HEK293 (cell line): Measurements from ENCODE around the gene SLC25A39.

Experiments used
- CTCF ChIA-PET: fragments of 350-600 bp; formaldehyde crosslinking; extraction: SDS; loops from one replicate; lab custom pipeline; 2021; ENCODE audit warnings: antibody characterized with exemption; lab: Yijun Ruan, JAX
- POLR2A ChIA-PET: fragments of 300-600 bp; formaldehyde crosslinking; extraction: SDS; loops from one replicate; lab custom pipeline; 2020; ENCODE audit warnings: antibody characterized with exemption, inconsistent platforms; lab: Yijun Ruan, JAX
- H3K27ac ChIP-seq: fragments of 200-500 bp; sonication (Bioruptor generic); 2 replicates; pipeline ENCODE4 v1.5.1; 2014; ENCODE audit warnings: low read depth, low read length, control low read depth, inconsistent platforms; ENCODE audit errors: extremely low read depth
- H3K36me3 ChIP-seq, 2 experiments: fragments of 200-500 bp in 1 of 2; sonication (Bioruptor generic) in 1 of 2; 1 replicate in 1 of 2; 2 replicates in 1 of 2; pipeline ENCODE4 v1.5.1; 2014 to 2017; ENCODE audit warnings: inconsistent platforms in 2 of 2, low read length in 2 of 2; ENCODE audit not compliant: control insufficient read depth in 2 of 2, insufficient read depth in 1 of 2
- H3K4me1 ChIP-seq: fragments of 200-500 bp; sonication (Bioruptor generic); 2 replicates; pipeline ENCODE4 v1.5.1; 2014; ENCODE audit warnings: mild to moderate bottlenecking, low read length, inconsistent platforms; ENCODE audit not compliant: control insufficient read depth, insufficient read depth
- H3K4me3 ChIP-seq: 2 replicates; pipeline ENCODE4 v1.5.1; 2011; ENCODE audit warnings: low read depth, mild to moderate bottlenecking, control low read depth, low read length, moderate library complexity
- H3K9me3 ChIP-seq: fragments of 200-500 bp; sonication (Bioruptor generic); 2 replicates; pipeline ENCODE4 v1.5.1; 2014; ENCODE audit warnings: low read depth, low read length, inconsistent platforms; ENCODE audit not compliant: control insufficient read depth, insufficient read depth
- KLF9 ChIP-seq: fragments of 450-650 bp; formaldehyde crosslinking; IDR thresholded peaks from 2 replicates; pipeline ENCODE4 v1.5.1; 2016; ENCODE audit warnings: missing biosample characterization, missing genetic modification characterization, low read depth
- OSR2 ChIP-seq: fragments of 450-650 bp; formaldehyde crosslinking; IDR thresholded peaks from 2 replicates; pipeline ENCODE4 v1.5.1; 2016; ENCODE audit warnings: missing biosample characterization, missing genetic modification characterization
- PBX3 ChIP-seq: sonication (generic); formaldehyde crosslinking; IDR thresholded peaks from 2 replicates; pipeline ENCODE4 v1.8.1; 2022; ENCODE audit warnings: mild to moderate bottlenecking, moderate library complexity, missing genetic modification reagents
- PRDM1 ChIP-seq: fragments of 450-650 bp; formaldehyde crosslinking; IDR thresholded peaks from 2 replicates; pipeline ENCODE4; 2016; ENCODE audit warnings: missing biosample characterization, missing genetic modification characterization
- TSHZ1 ChIP-seq: fragments of 450-650 bp; formaldehyde crosslinking; IDR thresholded peaks from 2 replicates; pipeline ENCODE4 v1.5.1; 2016; ENCODE audit warnings: missing biosample characterization, missing genetic modification characterization, borderline replicate concordance
- ZBTB17 ChIP-seq: fragments of 450-650 bp; formaldehyde crosslinking; IDR thresholded peaks from 2 replicates; pipeline ENCODE4 v1.5.1; 2016; ENCODE audit warnings: missing biosample characterization, missing genetic modification characterization
- ZBTB8A ChIP-seq: fragments of 450-650 bp; formaldehyde crosslinking; IDR thresholded peaks from 2 replicates; pipeline ENCODE4 v1.5.1; 2016; ENCODE audit warnings: missing biosample characterization, missing genetic modification characterization
- ZNF169 ChIP-seq: fragments of 450-650 bp; formaldehyde crosslinking; IDR thresholded peaks from 2 replicates; pipeline ENCODE4 v1.5.1; 2016; ENCODE audit warnings: missing biosample characterization, missing genetic modification characterization
- ZNF211 ChIP-seq: fragments of 450-650 bp; formaldehyde crosslinking; IDR thresholded peaks from 2 replicates; pipeline ENCODE4 v1.5.1; 2016; ENCODE audit warnings: low read depth, missing biosample characterization, missing genetic modification characterization
- ZNF292 ChIP-seq: fragments of 450-650 bp; formaldehyde crosslinking; IDR thresholded peaks from 2 replicates; pipeline ENCODE4 v1.5.1; 2016; ENCODE audit warnings: low read depth, missing biosample characterization, missing genetic modification characterization, borderline replicate concordance
- ZNF341 ChIP-seq: fragments of 450-650 bp; formaldehyde crosslinking; IDR thresholded peaks from 2 replicates; pipeline ENCODE4; 2016; ENCODE audit warnings: low read depth, missing biosample characterization, missing genetic modification characterization
- ZNF391 ChIP-seq: fragments of 450-650 bp; formaldehyde crosslinking; IDR thresholded peaks from 2 replicates; pipeline ENCODE4 v1.5.1; 2016; ENCODE audit warnings: low read depth, missing biosample characterization, missing genetic modification characterization, borderline replicate concordance
- ZNF423 ChIP-seq: fragments of 450-650 bp; formaldehyde crosslinking; IDR thresholded peaks from 2 replicates; pipeline ENCODE4 v1.5.1; 2016; ENCODE audit warnings: missing biosample characterization, missing genetic modification characterization
- ZNF473 ChIP-seq: fragments of 450-650 bp; formaldehyde crosslinking; IDR thresholded peaks from 2 replicates; pipeline ENCODE4 v1.5.1; 2017; ENCODE audit warnings: missing biosample characterization, missing genetic modification characterization
- ZNF548 ChIP-seq: fragments of 450-650 bp; formaldehyde crosslinking; IDR thresholded peaks from 2 replicates; pipeline ENCODE4 v1.5.1; 2016; ENCODE audit warnings: missing biosample characterization, missing genetic modification characterization
- ZNF549 ChIP-seq: fragments of 450-650 bp; IDR thresholded peaks from 2 replicates; pipeline ENCODE4 v1.5.1; 2018; ENCODE audit warnings: missing biosample characterization, missing genetic modification characterization, mild to moderate bottlenecking, inconsistent platforms, moderate library complexity
- ZNF596 ChIP-seq: fragments of 450-650 bp; IDR thresholded peaks from 2 replicates; pipeline ENCODE4 v1.5.0; 2018; ENCODE audit warnings: missing biosample characterization, mild to moderate bottlenecking, missing genetic modification characterization, moderate library complexity
- ZNF768 ChIP-seq: fragments of 450-650 bp; formaldehyde crosslinking; IDR thresholded peaks from 2 replicates; pipeline ENCODE4 v1.5.1; 2018; ENCODE audit warnings: missing biosample characterization, mild to moderate bottlenecking, missing genetic modification characterization
- ZNF791 ChIP-seq: fragments of 450-650 bp; formaldehyde crosslinking; IDR thresholded peaks from 2 replicates; pipeline ENCODE4 v1.5.1; 2016; ENCODE audit warnings: missing biosample characterization, missing genetic modification characterization
- ZSCAN5A ChIP-seq: fragments of 450-650 bp; formaldehyde crosslinking; IDR thresholded peaks from 2 replicates; pipeline ENCODE4 v1.5.1; 2016; ENCODE audit warnings: missing biosample characterization, missing genetic modification characterization
- ZXDB ChIP-seq: fragments of 450-650 bp; formaldehyde crosslinking; IDR thresholded peaks from 2 replicates; pipeline ENCODE4 v1.5.1; 2016; ENCODE audit warnings: missing biosample characterization, missing genetic modification characterization

The SLC25A39 gene

GRCh38 chr17:44279666-44280391 is 44.8 kb downstream of the SLC25A39 start:
- Histone ChIP-seq H3K36me3 (no peaks in the 10 kb centered on the region), H3K4me3 (no peak overlapping the region), H3K9me3 (no peaks in the 10 kb centered on the region), H3K27ac (no peak overlapping the region), H3K4me1 (no peaks in the 10 kb centered on the region)
- TF ChIP-seq ZNF341 (tag by site-specific recombination): peak; percentile 29
- TF ChIP-seq ZBTB8A: no peak
- CTCF ChIA-PET: interaction anchor here (0.7 kb wide), 1 partner anchor 506 kb away, joined by 4 read pairs; no protein-coding TSS in a partner anchor
- POLR2A ChIA-PET: interaction anchor here (0.5 to 1.2 kb wide), 4 partner anchors 12 to 68 kb away, joined by 3 to 5 read pairs (median 3); partner anchors contain the start of gene SLC4A1

DNA sequence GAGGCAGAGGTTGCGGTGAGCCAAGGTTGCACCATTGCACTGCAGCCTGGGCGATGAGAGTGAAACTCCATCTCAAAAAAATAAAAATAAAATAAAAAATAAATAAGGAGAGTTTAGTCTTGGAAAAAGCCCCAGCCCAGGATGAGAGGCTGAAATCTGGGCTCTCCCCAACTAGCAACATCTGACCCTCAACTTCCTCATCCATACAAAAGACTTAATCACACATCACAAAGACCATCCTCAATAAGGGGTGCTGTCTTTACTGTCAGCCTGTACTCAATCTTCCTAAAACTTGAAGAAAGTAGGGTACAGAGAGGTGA is 45.3 kb downstream of the SLC25A39 start:
- POLR2A ChIA-PET: interaction anchor here (0.9 to 1.2 kb wide), 3 partner anchors 11 to 61 kb away, joined by 3 to 5 read pairs (median 3); partner anchors contain the start of gene SLC4A1
- Histone ChIP-seq H3K27ac (no peak overlapping the region), H3K9me3 (no peaks in the 10 kb centered on the region), H3K4me3 (no peak overlapping the region), H3K36me3 (no peaks in the 10 kb centered on the region), H3K4me1 (no peaks in the 10 kb centered on the region)
- CTCF ChIA-PET: no interaction called here
- TF ChIP-seq ZNF341 (tag by site-specific recombination) (no peak), ZNF768 (tag by site-specific recombination) (0 out of 2 replicates have a peak, but pooled peaks have one; percentile 12)

- no peak overlapping the region for H3K4me3 ChIP-seq
- no peak overlapping the region for H3K27ac ChIP-seq
- POLR2A ChIA-PET: no interaction called here
- H3K36me3 ChIP-seq: no peaks in the 10 kb centered on the region
- CTCF ChIA-PET: no interaction called here
- no peaks in the 10 kb centered on the region for H3K9me3 ChIP-seq
- H3K4me1 ChIP-seq: no peaks in the 10 kb centered on the region
- no peak for TF ChIP-seq PRDM1 (tag by site-specific recombination)
- TF ChIP-seq ZSCAN5A (tag by site-specific recombination): no peak
- TF ChIP-seq ZNF473 (tag by site-specific recombination): no peak
- TF ChIP-seq TSHZ1 (tag by site-specific recombination): no peak
- no peak for TF ChIP-seq ZXDB
- no peak for TF ChIP-seq ZNF211 (tag by site-specific recombination)
- TF ChIP-seq KLF9 (tag by site-specific recombination): no peak
- no peak for TF ChIP-seq OSR2 (tag by site-specific recombination)
- TF ChIP-seq ZBTB17: no peak
- TF ChIP-seq ZNF423: no peak
- no peak for TF ChIP-seq PBX3 (CRISPR knock-in tag)
- no peak for TF ChIP-seq ZNF169 (tag by site-specific recombination)
- TF ChIP-seq ZNF391 (tag by site-specific recombination): no peak
- TF ChIP-seq ZNF292: no peak
- TF ChIP-seq ZNF791 (tag by site-specific recombination): no peak
- no peak for TF ChIP-seq ZNF549 (tag by site-specific recombination)
- TF ChIP-seq ZNF596 (tag by site-specific recombination): no peak
- no peak for TF ChIP-seq ZNF548 (tag by site-specific recombination)
Observed at GRCh38 chr17:44277976-44278375, 46.6 kb downstream of the SLC25A39 start.
